Measurements from ENCODE around the gene SDHC.

Gene SDHC

GRCh38 chr1:161307230-161307768 is 6.9 kb upstream of the SDHC start:
- Histone ChIP-seq H3K9me3 (ENCODE audit: insufficient read depth, low read length) (no peaks in the 10 kb centered on the region), H3K4me2 (ENCODE audit: low read depth, low read length, poor library complexity, severe bottlenecking) (no peak overlapping the region), H3K36me3 (ENCODE audit: low read length) (no peaks in the 10 kb centered on the region), H3K4me3 (ENCODE audit: insufficient read depth, low read length, poor library complexity, severe bottlenecking) (no peak overlapping the region), H3K9ac (ENCODE audit: low read length) (no peak overlapping the region), H3K9me2 (replicated peaks; ENCODE audit: insufficient read depth, low read length) (no peaks in the 10 kb centered on the region), H3K27me3 (ENCODE audit: low read length) (no peaks in the 10 kb centered on the region), H4K20me1 (ENCODE audit: low read depth, low read length) (no peaks in the 10 kb centered on the region), H3K79me2 (ENCODE audit: insufficient read depth, low read length) (no peaks in the 10 kb centered on the region), H2AFZ (ENCODE audit: low read depth, low read length, severe bottlenecking) (no peak overlapping the region), H3K27ac (ENCODE audit: low read depth, low read length) (no peak overlapping the region), H3F3A (ENCODE audit: insufficient read depth) (peaks cover 11% of the 10 kb centered on the region; the same call in 1 of the 2 replicates)
- no peak for TF ChIP-seq EZH2phosphoT487 (conservative IDR thresholded peaks at IDR 0.05; ENCODE audit: low read length)
- TF ChIP-seq CTCF (IDR thresholded peaks at IDR 0.05; ENCODE audit: insufficient read depth, low read length, poor library complexity, severe bottlenecking), result no peak

GRCh38 chr1:161307892-161308638 is 6.1 kb upstream of the SDHC start:
- Histone ChIP-seq H4K20me1 (ENCODE audit: low read depth, low read length) (no peaks in the 10 kb centered on the region), H3K9me2 (replicated peaks; ENCODE audit: insufficient read depth, low read length) (no peaks in the 10 kb centered on the region), H3K27ac (ENCODE audit: low read depth, low read length) (no peak overlapping the region), H3K79me2 (ENCODE audit: insufficient read depth, low read length) (no peaks in the 10 kb centered on the region), H3K36me3 (ENCODE audit: low read length) (no peaks in the 10 kb centered on the region), H3K4me2 (ENCODE audit: low read depth, low read length, poor library complexity, severe bottlenecking) (no peak overlapping the region), H3F3A (ENCODE audit: insufficient read depth) (peaks cover 11% of the 10 kb centered on the region; the same call in 1 of the 2 replicates), H2AFZ (ENCODE audit: low read depth, low read length, severe bottlenecking) (no peak overlapping the region), H3K9ac (ENCODE audit: low read length) (no peak overlapping the region), H3K4me3 (ENCODE audit: insufficient read depth, low read length, poor library complexity, severe bottlenecking) (no peak overlapping the region), H3K27me3 (ENCODE audit: low read length) (no peaks in the 10 kb centered on the region), H3K9me3 (ENCODE audit: insufficient read depth, low read length) (no peaks in the 10 kb centered on the region)
- no peak for TF ChIP-seq EZH2phosphoT487 (conservative IDR thresholded peaks at IDR 0.05; ENCODE audit: low read length)
- no peak for TF ChIP-seq CTCF (IDR thresholded peaks at IDR 0.05; ENCODE audit: insufficient read depth, low read length, poor library complexity, severe bottlenecking)

GRCh38 chr1:161309868-161310267 is 4.3 kb upstream of the SDHC start, which contains the start of gene MPZ:
Gene MPZ (minus strand): TSS chr1:161309968. CDS start chr1:161309905, 63 bp downstream.
- H3K79me2 ChIP-seq (ENCODE audit: insufficient read depth, low read length), result peaks cover 5% of the 10 kb centered on the region; the same call in 1 of the 2 replicates
- H3K9me3 ChIP-seq (ENCODE audit: insufficient read depth, low read length), result no peaks in the 10 kb centered on the region
- no peak within 1 kb of the TSS for H2AFZ ChIP-seq (ENCODE audit: low read depth, low read length, severe bottlenecking)
- no peak for TF ChIP-seq CTCF (IDR thresholded peaks at IDR 0.05; ENCODE audit: insufficient read depth, low read length, poor library complexity, severe bottlenecking)
- no peak for TF ChIP-seq EZH2phosphoT487 (conservative IDR thresholded peaks at IDR 0.05; ENCODE audit: low read length)
- H4K20me1 ChIP-seq (ENCODE audit: low read depth, low read length), result no peaks in the 10 kb centered on the region
- peaks cover 11% of the 10 kb centered on the region; the same call in 1 of the 2 replicates for H3F3A ChIP-seq (ENCODE audit: insufficient read depth)
- H3K9me2 ChIP-seq (replicated peaks; ENCODE audit: insufficient read depth, low read length), result no peaks in the 10 kb centered on the region
- H3K9ac ChIP-seq (ENCODE audit: low read length), result no peak within 1 kb of the TSS
- no peak within 1 kb of the TSS for H3K4me3 ChIP-seq (ENCODE audit: insufficient read depth, low read length, poor library complexity, severe bottlenecking)
- no peaks in the 10 kb centered on the region for H3K36me3 ChIP-seq (ENCODE audit: low read length)
- H3K27ac ChIP-seq (ENCODE audit: low read depth, low read length), result no peak within 1 kb of the TSS
- H3K4me2 ChIP-seq (ENCODE audit: low read depth, low read length, poor library complexity, severe bottlenecking), result no peak within 1 kb of the TSS
- no peaks in the 10 kb centered on the region for H3K27me3 ChIP-seq (ENCODE audit: low read length)

Data from SU-DHL-6 (cell line).